Measurements from ENCODE around the gene EIF2S1. TPM values are rescaled to one million over a fixed set of nuclear protein-coding genes. Genes with fewer than 3 reads are reported as not detected.

Gene EIF2S1
- total and polyA plus RNA-seq, 12 donors = 15.7 to 260 (median 74.0) TPM

- Histone ChIP-seq H3K4me3 (no peak overlapping the region), H3K27ac (peak overlapping the region in 4 of 5 donors; percentile 6 to 83 (median 38)), H3K36me3 (replicated peaks in 1 of 2) (no peaks in the 10 kb centered on the region), H3K27me3 (no peaks in the 10 kb centered on the region), H3K9me3 (replicated peaks in 1 of 3) (no peaks in the 10 kb centered on the region), H3K4me1 (replicated peaks in 1 of 2) (peaks cover 0 to 7% of the 10 kb centered on the region in 2 donors)
- intact Hi-C loops (cut with DNase I) = no loop called here
- 67 to 96% (median 85%) methylated on average over 3 of the region's 3 CpGs for whole genome bisulfite sequencing, 4 donors
- TF ChIP-seq POLR2A (IDR thresholded peaks at IDR 0.05) (no peak), CTCF (IDR thresholded peaks at IDR 0.05) (no peak)
- DNase-seq = no peak
Observed at GRCh38 chr14:67392123-67392522, 32.0 kb downstream of the EIF2S1 start.

GRCh38 chr14:67392800-67393199 lies 32.7 kb downstream of the EIF2S1 start:
- H3K27ac ChIP-seq = peak overlapping the region; percentile 10 to 83 (median 49)
- peaks cover 0 to 7% of the 10 kb centered on the region in 2 donors for H3K4me1 ChIP-seq (replicated peaks in 1 of 2)
- WGBS, 4 donors = 38 to 45% (median 45%) methylated on average over 3 to 9 of the region's 9 CpGs; no CpG with 5 or more reads in 1 of the 4 donors
- H3K36me3 ChIP-seq (replicated peaks in 1 of 2) = no peaks in the 10 kb centered on the region
- H3K4me3 ChIP-seq = no peak overlapping the region
- H3K27me3 ChIP-seq = no peaks in the 10 kb centered on the region
- H3K9me3 ChIP-seq (replicated peaks in 1 of 3) = no peaks in the 10 kb centered on the region
- TF ChIP-seq CTCF (IDR thresholded peaks at IDR 0.05) = no peak
- TF ChIP-seq POLR2A (IDR thresholded peaks at IDR 0.05) = no peak
- peak; percentile 74 to 96 (median 88) for DNase-seq
- intact Hi-C loops (cut with DNase I) = no loop called here

GRCh38 chr14:67393689-67394088 lies 33.6 kb downstream of the EIF2S1 start:
- WGBS, 4 donors = 79 to 93% (median 82%) methylated on average over 6 of the region's 6 CpGs
- Histone ChIP-seq H3K4me3 (no peak overlapping the region), H3K4me1 (replicated peaks in 1 of 2) (peaks cover 0 to 7% of the 10 kb centered on the region in 2 donors), H3K27ac (peak overlapping the region in 2 of 5 donors; percentile 10 to 83), H3K9me3 (replicated peaks in 1 of 3) (no peaks in the 10 kb centered on the region), H3K27me3 (no peaks in the 10 kb centered on the region), H3K36me3 (replicated peaks in 1 of 2) (no peaks in the 10 kb centered on the region)
- no peak for DNase-seq
- intact Hi-C loops (cut with DNase I) = no loop called here
- TF ChIP-seq CTCF (IDR thresholded peaks at IDR 0.05) = no peak
- TF ChIP-seq POLR2A (IDR thresholded peaks at IDR 0.05) = no peak

- intact Hi-C loops (cut with DNase I) = no loop called here
- H3K27ac ChIP-seq = peak overlapping the region in 1 of 5 donors; percentile 39
- no peaks in the 10 kb centered on the region for H3K9me3 ChIP-seq (replicated peaks in 1 of 3)
- H3K4me1 ChIP-seq (replicated peaks in 1 of 2) = no peaks in the 10 kb centered on the region
- no peak overlapping the region for H3K4me3 ChIP-seq
- no peak for TF ChIP-seq CTCF (IDR thresholded peaks at IDR 0.05)
- no peak for TF ChIP-seq POLR2A (IDR thresholded peaks at IDR 0.05)
- no peak for DNase-seq
- 81 to 91% (median 83%) methylated on average over 15 to 16 of the region's 16 CpGs for WGBS, 4 donors
- H3K27me3 ChIP-seq = no peaks in the 10 kb centered on the region
- no peaks in the 10 kb centered on the region for H3K36me3 ChIP-seq (replicated peaks in 1 of 2)
Observed at GRCh38 chr14:67395086-67395875, 35.2 kb downstream of the EIF2S1 start.
